Neural cell (in vitro differentiated cells): ENCODE data around the gene DOCK4.

Experiments
- TAF1 ChIP-seq: IDR thresholded peaks from 2 replicates; pipeline ENCODE4 v1.6.1; 2012; ENCODE audit warnings: low read depth
- TF ChIP-seq, protein P1 (sequence below): fragments of 450-650 bp; IDR thresholded peaks from 2 replicates; pipeline ENCODE4 v1.5.1; 2014; ENCODE audit warnings: antibody characterized with exemption, mild to moderate bottlenecking, moderate library complexity; ENCODE audit not compliant: poor library complexity, severe bottlenecking

GRCh38 chr7:111903016-111903415 lies 303.2 kb downstream of the DOCK4 start:
- TF ChIP-seq TAF1: no peak
- TF ChIP-seq, protein P1, sequence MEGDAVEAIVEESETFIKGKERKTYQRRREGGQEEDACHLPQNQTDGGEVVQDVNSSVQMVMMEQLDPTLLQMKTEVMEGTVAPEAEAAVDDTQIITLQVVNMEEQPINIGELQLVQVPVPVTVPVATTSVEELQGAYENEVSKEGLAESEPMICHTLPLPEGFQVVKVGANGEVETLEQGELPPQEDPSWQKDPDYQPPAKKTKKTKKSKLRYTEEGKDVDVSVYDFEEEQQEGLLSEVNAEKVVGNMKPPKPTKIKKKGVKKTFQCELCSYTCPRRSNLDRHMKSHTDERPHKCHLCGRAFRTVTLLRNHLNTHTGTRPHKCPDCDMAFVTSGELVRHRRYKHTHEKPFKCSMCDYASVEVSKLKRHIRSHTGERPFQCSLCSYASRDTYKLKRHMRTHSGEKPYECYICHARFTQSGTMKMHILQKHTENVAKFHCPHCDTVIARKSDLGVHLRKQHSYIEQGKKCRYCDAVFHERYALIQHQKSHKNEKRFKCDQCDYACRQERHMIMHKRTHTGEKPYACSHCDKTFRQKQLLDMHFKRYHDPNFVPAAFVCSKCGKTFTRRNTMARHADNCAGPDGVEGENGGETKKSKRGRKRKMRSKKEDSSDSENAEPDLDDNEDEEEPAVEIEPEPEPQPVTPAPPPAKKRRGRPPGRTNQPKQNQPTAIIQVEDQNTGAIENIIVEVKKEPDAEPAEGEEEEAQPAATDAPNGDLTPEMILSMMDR: no peak
